ENCODE data around the gene PCK2. TPM values are rescaled to one million over a fixed set of nuclear protein-coding genes. Genes with fewer than 3 reads are reported as not detected.

PCK2 gene
- total RNA-seq, 1 experiment from 2014 or later, result 43.6 TPM

DNA sequence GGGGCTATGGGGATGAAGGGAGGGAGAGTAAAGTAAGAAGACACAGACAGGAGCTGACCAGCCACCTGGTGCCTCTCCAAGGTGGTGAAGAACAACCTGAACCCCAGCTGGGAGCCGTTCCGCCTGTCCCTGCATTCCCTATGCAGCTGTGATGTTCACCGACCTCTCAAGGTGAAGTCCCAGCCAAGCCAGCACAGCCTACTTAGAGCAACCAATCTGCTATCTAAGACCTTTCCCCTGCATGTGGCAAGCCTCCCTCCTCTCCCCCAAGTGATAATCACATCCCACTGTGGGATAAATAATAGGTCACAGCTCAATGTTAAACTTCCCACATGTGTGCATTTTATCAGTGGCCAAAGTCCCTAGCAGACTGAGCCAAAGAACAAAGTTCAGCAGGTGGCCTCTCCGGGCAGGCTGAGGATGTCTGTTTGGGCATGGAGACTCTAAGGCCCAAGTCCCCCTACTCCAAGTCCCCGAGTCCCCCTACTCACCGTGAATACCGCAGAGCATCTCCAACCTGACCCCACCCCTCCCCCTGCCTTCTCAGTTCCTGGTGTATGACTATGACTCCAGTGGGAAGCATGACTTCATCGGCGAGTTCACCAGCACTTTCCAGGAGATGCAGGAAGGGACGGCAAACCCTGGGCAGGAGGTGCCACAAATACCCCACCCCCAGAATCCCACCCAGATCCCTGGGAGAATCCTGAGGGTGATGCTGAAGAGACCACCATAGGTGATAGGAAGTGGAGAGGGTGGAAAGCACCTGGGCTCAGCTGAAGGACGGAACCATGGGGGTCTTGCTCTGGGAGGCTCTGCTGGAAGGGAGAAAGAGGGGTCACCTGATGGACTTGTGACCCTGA lies 19.3 kb upstream of the PCK2 start:
- TF ChIP-seq, protein P1, sequence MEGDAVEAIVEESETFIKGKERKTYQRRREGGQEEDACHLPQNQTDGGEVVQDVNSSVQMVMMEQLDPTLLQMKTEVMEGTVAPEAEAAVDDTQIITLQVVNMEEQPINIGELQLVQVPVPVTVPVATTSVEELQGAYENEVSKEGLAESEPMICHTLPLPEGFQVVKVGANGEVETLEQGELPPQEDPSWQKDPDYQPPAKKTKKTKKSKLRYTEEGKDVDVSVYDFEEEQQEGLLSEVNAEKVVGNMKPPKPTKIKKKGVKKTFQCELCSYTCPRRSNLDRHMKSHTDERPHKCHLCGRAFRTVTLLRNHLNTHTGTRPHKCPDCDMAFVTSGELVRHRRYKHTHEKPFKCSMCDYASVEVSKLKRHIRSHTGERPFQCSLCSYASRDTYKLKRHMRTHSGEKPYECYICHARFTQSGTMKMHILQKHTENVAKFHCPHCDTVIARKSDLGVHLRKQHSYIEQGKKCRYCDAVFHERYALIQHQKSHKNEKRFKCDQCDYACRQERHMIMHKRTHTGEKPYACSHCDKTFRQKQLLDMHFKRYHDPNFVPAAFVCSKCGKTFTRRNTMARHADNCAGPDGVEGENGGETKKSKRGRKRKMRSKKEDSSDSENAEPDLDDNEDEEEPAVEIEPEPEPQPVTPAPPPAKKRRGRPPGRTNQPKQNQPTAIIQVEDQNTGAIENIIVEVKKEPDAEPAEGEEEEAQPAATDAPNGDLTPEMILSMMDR (IDR thresholded peaks at IDR 0.05; ENCODE audit: unreplicated experiment), result no peak
- CTCF ChIA-PET, result no interaction called here
- no peaks in the 10 kb centered on the region for H3K9me3 Mint-ChIP-seq (ENCODE audit: low read depth, unreplicated experiment)
- H3K27me3 Mint-ChIP-seq (ENCODE audit: unreplicated experiment), result peaks cover 58% of the 10 kb centered on the region
- H3K4me3 Mint-ChIP-seq (ENCODE audit: low read depth, unreplicated experiment), result no peak overlapping the region
- DNase-seq, result no peak
- BruUV-seq (replicated peaks), result no TSS peak
- no peaks in the 10 kb centered on the region for H3K4me1 Mint-ChIP-seq (ENCODE audit: low read depth, unreplicated experiment)
- no peaks in the 10 kb centered on the region for H3K36me3 Mint-ChIP-seq (ENCODE audit: insufficient read depth, unreplicated experiment)
- intact Hi-C loops (cut with micrococcal nuclease; ENCODE audit: unreplicated experiment), result no loop called here
- H3K27ac Mint-ChIP-seq (ENCODE audit: unreplicated experiment), result no peak overlapping the region

DNA sequence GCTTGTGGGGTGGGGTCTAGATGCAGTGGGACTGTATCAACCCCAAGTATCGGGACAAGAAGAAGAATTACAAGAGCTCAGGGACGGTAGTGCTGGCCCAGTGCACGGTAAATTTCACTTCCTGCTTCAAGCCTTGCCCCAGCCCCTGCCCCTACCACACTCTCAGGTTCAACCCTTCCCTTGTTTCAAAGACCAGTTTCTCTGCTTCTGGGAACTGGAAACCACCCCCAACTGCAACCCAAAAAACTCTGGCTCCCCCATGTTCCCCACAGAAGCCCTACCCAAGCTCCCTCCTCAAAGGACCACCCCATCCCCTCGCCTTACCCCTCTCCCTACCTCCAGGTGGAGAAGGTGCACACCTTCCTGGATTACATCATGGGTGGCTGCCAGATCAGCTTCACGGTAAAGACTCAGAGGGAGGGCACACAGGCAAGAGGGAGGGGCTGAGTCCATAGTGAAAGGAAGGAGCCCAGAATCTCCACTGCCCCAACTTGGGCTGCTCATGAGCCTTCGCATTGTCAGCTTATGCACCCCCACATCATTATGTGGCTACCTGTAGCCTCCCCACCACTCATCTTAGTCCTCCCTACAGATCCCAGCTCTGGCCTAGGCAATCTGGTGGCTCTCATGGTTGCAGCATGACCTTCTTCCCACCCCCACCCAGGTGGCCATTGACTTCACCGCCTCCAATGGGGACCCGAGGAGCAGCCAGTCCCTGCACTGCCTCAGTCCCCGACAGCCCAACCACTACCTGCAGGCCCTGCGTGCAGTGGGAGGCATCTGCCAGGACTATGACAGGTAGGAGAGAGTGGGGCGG lies 18.4 kb upstream of the PCK2 start:
- TF ChIP-seq, protein P1 (IDR thresholded peaks at IDR 0.05; ENCODE audit: unreplicated experiment), result no peak
- H3K27me3 Mint-ChIP-seq (ENCODE audit: unreplicated experiment), result peaks cover 51% of the 10 kb centered on the region
- intact Hi-C loops (cut with micrococcal nuclease; ENCODE audit: unreplicated experiment), result no loop called here
- H3K9me3 Mint-ChIP-seq (ENCODE audit: low read depth, unreplicated experiment), result no peaks in the 10 kb centered on the region
- no peaks in the 10 kb centered on the region for H3K4me1 Mint-ChIP-seq (ENCODE audit: low read depth, unreplicated experiment)
- DNase-seq, result no peak
- BruUV-seq (replicated peaks), result no TSS peak
- no peak overlapping the region for H3K4me3 Mint-ChIP-seq (ENCODE audit: low read depth, unreplicated experiment)
- CTCF ChIA-PET, result no interaction called here
- no peak overlapping the region for H3K27ac Mint-ChIP-seq (ENCODE audit: unreplicated experiment)
- H3K36me3 Mint-ChIP-seq (ENCODE audit: insufficient read depth, unreplicated experiment), result peaks cover under 1% of the 10 kb centered on the region

DNA sequence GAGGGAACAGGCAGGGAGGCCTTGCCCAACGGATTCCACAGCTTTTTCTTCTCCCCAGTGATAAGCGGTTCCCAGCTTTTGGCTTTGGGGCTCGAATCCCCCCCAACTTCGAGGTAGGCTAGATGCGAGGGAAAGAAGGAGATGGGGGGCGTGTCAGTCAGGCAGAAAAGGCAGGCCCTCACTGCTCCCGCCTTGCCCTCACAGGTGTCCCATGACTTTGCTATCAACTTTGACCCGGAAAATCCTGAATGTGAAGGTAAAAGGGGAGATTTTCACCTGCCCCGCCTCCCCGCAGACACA lies 17.9 kb upstream of the PCK2 start:
- CTCF ChIA-PET, result no interaction called here
- no peak overlapping the region for H3K27ac Mint-ChIP-seq (ENCODE audit: unreplicated experiment)
- H3K4me3 Mint-ChIP-seq (ENCODE audit: low read depth, unreplicated experiment), result no peak overlapping the region
- no peaks in the 10 kb centered on the region for H3K9me3 Mint-ChIP-seq (ENCODE audit: low read depth, unreplicated experiment)
- intact Hi-C loops (cut with micrococcal nuclease; ENCODE audit: unreplicated experiment), result no loop called here
- TF ChIP-seq, protein P1 (IDR thresholded peaks at IDR 0.05; ENCODE audit: unreplicated experiment), result no peak
- no peaks in the 10 kb centered on the region for H3K4me1 Mint-ChIP-seq (ENCODE audit: low read depth, unreplicated experiment)
- peaks cover 4% of the 10 kb centered on the region for H3K36me3 Mint-ChIP-seq (ENCODE audit: insufficient read depth, unreplicated experiment)
- no TSS peak for BruUV-seq (replicated peaks)
- no peak for DNase-seq
- H3K27me3 Mint-ChIP-seq (ENCODE audit: unreplicated experiment), result peaks cover 45% of the 10 kb centered on the region

DNA sequence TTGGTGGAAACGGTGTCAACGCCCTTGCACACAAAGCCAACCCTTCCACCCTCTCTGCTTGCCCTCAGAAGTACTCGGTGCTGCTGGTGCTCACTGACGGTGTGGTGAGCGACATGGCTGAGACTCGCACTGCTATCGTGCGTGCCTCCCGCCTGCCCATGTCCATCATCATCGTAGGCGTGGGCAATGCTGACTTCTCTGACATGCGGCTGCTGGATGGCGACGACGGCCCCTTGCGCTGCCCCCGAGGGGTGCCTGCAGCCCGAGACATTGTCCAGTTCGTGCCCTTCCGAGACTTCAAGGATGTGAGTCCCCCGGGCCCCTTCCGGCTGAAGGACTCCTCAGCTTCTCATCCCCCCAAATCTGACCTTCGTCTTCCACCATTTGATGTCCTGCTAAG lies 17.0 kb upstream of the PCK2 start:
- H3K4me1 Mint-ChIP-seq (ENCODE audit: low read depth, unreplicated experiment), result peaks cover 4% of the 10 kb centered on the region
- no peak overlapping the region for H3K4me3 Mint-ChIP-seq (ENCODE audit: low read depth, unreplicated experiment)
- no TSS peak for BruUV-seq (replicated peaks)
- DNase-seq, result no peak
- H3K27me3 Mint-ChIP-seq (ENCODE audit: unreplicated experiment), result peaks cover 37% of the 10 kb centered on the region
- peaks cover 9% of the 10 kb centered on the region for H3K36me3 Mint-ChIP-seq (ENCODE audit: insufficient read depth, unreplicated experiment)
- no peaks in the 10 kb centered on the region for H3K9me3 Mint-ChIP-seq (ENCODE audit: low read depth, unreplicated experiment)
- TF ChIP-seq, protein P1 (IDR thresholded peaks at IDR 0.05; ENCODE audit: unreplicated experiment), result no peak
- H3K27ac Mint-ChIP-seq (ENCODE audit: unreplicated experiment), result no peak overlapping the region
- CTCF ChIA-PET, result no interaction called here
- intact Hi-C loops (cut with micrococcal nuclease; ENCODE audit: unreplicated experiment), result no loop called here

Data from Calu3 (cell line).